GM18907 (cell line): ENCODE data around the gene SCUBE3.
A peak's percentile ranks its signal among the peaks of the same experiment; 100 is the strongest.

Experiments
- ATAC-seq: cut with Tn5 transposase; IDR thresholded peaks from one replicate; pipeline ENCODE4 v1.9.1; 2021; ENCODE audit warnings: mild to moderate bottlenecking, moderate library complexity; ENCODE audit not compliant: unreplicated experiment

Gene SCUBE3

DNA sequence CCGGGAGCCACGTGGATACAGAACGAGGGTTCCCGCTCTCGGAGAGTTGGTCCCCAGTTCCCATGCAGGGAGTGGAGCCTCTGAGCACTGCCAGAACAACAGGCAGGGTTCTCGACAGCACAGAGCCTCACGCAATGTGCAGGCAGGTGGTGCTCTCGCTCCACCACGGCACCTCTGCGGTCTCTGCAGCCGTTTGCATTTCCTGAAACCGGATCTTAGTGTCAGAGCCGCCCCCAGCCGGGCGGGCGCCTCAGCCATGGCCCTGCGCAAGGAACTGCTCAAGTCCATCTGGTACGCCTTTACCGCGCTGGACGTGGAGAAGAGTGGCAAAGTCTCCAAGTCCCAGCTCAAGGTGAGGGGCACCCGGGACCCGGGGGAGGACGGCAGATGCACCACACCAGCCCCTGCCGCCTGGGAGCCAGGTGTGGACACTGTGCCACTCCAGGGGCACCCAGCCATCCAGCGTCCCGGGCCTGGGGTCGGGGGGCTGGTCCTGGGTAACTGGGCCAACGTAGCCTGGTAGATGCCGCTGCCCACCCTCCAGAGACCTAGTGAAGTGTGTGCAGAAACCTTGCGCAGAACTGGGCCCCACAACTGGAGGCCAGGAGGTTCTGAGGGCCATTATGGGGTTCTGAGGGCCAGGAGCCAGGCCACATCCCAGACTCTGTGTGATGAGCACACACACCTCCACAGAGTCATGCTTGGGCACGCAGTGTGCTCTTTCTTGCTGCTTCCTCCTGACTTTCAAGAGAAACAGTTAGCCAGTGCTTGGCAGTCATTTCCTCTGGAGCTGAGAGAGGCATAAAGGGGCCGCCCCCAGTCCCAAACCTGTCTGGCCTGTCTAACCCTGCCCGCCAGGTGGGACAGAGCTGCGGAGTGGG is 84.1 kb downstream of the SCUBE3 start, which contains the start of gene DEF6:
Gene DEF6 (plus strand): TSS at position 218 of the 881 bp plus-strand sequence. CDS start 39 bp downstream, at position 257.
- peak; percentile 72 for ATAC-seq

DNA sequence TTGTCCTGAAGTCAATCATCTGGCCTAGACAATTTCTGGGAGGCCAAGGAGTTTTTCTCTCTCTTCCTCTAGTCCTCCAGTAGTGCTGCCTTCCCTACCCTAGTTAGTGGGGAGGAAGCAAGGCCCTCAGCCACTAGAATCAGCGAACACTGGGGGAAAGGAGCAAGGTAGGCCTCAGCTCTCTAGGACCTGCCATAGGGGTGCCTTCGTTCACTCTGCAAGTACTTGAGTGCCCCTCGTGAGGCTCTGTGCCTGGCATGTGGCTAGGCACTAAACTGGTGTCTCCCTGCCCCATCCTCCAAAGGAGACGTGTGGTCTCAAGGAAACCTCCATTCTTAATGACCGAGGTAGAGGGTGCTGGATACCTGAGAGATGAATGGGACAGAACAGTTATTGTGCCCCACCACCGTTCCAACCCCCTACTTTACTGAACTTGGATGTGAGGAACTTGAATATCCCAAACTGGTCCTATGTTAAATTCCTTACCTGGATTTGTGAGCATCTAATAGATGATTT is 84.9 kb downstream of the SCUBE3 start:
- ATAC-seq: no peak

DNA sequence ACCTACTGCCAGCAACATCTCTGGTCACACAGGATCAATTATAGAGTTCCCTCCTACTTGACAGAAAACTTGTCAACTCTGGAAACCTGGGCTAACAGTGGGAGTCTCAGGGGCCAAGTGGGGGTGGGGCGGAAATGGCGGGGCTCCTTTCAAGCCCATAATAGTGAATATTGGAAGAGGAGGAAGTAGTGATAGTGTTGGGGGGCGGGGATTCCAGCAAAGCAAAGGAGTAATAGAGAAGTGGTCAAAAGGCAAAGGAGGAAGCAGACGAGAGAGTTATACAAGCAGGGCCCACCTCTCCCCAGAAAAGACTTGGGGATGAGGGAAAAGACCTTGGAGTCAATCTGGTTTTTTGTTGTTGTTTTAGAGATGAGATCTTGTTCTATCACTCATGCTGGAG is 85.9 kb downstream of the SCUBE3 start:
- no peak for ATAC-seq

DNA sequence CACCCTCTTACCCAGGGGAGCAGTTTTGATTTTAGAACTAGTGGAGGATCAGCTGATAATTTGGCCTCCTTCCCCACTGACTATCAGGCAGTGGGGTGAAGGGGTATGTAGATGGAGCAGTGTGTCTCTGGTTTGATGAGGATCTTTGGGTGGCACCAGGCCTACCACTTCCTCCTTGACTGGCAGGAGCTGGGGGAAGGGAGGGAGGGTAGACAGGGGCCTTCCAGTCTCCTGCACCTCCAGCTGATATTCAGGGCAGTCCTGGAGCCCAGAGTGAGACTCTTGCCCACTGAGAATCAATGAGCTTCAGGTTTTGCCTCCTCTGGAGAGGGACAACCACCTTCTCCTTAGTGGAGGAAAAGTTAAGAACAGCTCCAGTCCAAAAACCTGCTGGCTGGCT is 87.1 kb downstream of the SCUBE3 start:
- no peak for ATAC-seq
